Left ventricle myocardium inferior (tissue), 1 donor: ENCODE measurements around the gene MAPT. TPM values are rescaled to one million over a fixed set of nuclear protein-coding genes. Genes with fewer than 3 reads are reported as not detected.
"Not testable (repeated sequence)": the region's sequence is repeated elsewhere in the genome, so short reads cannot be mapped to it uniquely, and the experiment has no call there.

Source experiments
- DNase-seq: peaks from one replicate; pipeline ENCODE4 v3.0.0-alpha.2; 2020
- H3K27ac ChIP-seq: fragments of 200-600 bp; replicated peaks from 2 replicates; pipeline ENCODE4 v1.8.0; 2021
- H3K27me3 ChIP-seq: fragments of 200-600 bp; 2 replicates; pipeline ENCODE4 v1.8.0; 2021; ENCODE audit warnings: low read depth
- H3K36me3 ChIP-seq: fragments of 200-600 bp; 2 replicates; pipeline ENCODE4 v1.8.0; 2021
- H3K4me1 ChIP-seq: fragments of 200-600 bp; 2 replicates; pipeline ENCODE4 v1.8.0; 2021
- H3K4me3 ChIP-seq: fragments of 200-600 bp; 2 replicates; pipeline ENCODE4 v1.8.0; 2021; ENCODE audit warnings: mild to moderate bottlenecking, moderate library complexity
- H3K9me3 ChIP-seq: fragments of 200-600 bp; replicated peaks from 2 replicates; pipeline ENCODE4 v1.8.0; 2021
- intact Hi-C: fragments of 100-400 bp; cut with micrococcal nuclease; formaldehyde crosslinking; loops from one replicate; pipeline ENCODE4 v1.11.0; 2022
- total RNA-seq: library from RNA; stranded (reverse); fragmentation: NEBNext Ultra II Directional; extraction: Animal tissue kit (Norgen Biotek cat#: 25700); gene quantifications from one replicate; pipeline ENCODE4 v1.2.1, GENCODE V29; 2021
- TF ChIP-seq, protein P1 (sequence below): fragments of 200-600 bp; IDR thresholded peaks from 2 replicates; pipeline ENCODE4 v1.8.0; 2021; ENCODE audit warnings: antibody characterized with exemption, mild to moderate bottlenecking, borderline replicate concordance
- donor health status: DM: no; HTN: yes; CAD: no; lungs with severe emphysema.

Gene MAPT
- total RNA-seq, 1 donor from 2014 or later, result 28.6 TPM

DNA sequence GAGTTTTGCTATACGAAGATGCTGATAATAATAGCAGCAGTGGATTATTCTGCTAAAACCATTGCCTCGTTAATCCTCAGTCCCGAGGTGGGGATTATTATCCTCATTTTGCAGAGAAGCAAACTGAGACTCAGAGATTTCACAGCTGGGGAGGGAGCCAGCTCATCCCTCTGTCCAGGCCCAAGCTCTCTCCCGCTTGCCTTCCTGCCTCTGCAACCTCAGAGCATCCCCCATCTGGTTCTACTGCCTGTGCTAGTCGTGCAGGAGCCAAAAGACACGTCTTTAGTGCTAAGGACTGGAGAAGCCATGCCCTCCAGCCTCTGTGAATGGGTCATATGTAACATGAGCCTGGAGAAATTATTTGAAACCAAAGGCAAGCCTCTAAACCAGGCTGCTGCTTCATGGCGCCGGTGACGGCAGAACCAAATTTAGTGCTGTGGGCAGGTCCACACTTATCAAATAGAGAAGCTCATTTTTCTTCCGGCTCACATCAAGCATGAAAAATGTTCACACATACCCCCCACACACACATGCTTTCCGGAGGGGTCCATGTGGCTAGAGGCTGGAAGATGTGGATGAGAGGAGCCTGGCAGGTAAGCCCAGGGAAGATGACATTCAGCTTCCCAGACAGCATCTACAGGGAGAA, 13.5 kb downstream of the MAPT start:
- intact Hi-C loops, result no loop called here
- Histone ChIP-seq H3K27ac (no peak overlapping the region), H3K27me3 (no peaks in the 10 kb centered on the region), H3K4me1 (peaks cover 27% of the 10 kb centered on the region), H3K4me3 (no peak overlapping the region), H3K9me3 (peaks cover 10% of the 10 kb centered on the region), H3K36me3 (no peaks in the 10 kb centered on the region)
- TF ChIP-seq, protein P1, sequence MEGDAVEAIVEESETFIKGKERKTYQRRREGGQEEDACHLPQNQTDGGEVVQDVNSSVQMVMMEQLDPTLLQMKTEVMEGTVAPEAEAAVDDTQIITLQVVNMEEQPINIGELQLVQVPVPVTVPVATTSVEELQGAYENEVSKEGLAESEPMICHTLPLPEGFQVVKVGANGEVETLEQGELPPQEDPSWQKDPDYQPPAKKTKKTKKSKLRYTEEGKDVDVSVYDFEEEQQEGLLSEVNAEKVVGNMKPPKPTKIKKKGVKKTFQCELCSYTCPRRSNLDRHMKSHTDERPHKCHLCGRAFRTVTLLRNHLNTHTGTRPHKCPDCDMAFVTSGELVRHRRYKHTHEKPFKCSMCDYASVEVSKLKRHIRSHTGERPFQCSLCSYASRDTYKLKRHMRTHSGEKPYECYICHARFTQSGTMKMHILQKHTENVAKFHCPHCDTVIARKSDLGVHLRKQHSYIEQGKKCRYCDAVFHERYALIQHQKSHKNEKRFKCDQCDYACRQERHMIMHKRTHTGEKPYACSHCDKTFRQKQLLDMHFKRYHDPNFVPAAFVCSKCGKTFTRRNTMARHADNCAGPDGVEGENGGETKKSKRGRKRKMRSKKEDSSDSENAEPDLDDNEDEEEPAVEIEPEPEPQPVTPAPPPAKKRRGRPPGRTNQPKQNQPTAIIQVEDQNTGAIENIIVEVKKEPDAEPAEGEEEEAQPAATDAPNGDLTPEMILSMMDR, result no peak
- DNase-seq, result no peak

DNA sequence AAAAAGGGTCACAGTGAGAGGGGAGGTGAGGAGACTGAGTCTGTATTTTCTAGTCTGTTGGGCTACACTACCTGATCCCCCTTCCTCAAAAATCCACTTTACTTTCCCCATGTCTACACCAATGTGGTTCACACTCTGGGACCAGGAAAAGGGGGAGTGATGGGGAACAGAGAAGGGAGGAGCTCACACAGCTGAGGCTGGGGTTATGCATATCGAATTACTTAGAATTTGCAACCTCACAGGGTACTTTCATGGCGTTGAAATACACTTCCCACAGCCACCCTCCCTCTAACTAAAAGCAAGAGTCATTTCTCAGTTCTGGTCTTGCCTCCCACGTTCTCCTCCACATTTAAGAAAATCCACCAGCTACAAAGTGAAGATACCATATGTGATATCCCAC, 14.1 kb downstream of the MAPT start:
- Histone ChIP-seq H3K4me3 (no peak overlapping the region), H3K4me1 (peaks cover 21% of the 10 kb centered on the region), H3K27ac (no peak overlapping the region), H3K9me3 (peaks cover 13% of the 10 kb centered on the region), H3K27me3 (no peaks in the 10 kb centered on the region), H3K36me3 (no peaks in the 10 kb centered on the region)
- intact Hi-C loops, result no loop called here
- no peak for DNase-seq
- TF ChIP-seq, protein P1, result no peak

GRCh38 chr17:45908935-45909334, 14.6 kb downstream of the MAPT start:
- Histone ChIP-seq H3K4me1 (peaks cover 21% of the 10 kb centered on the region), H3K4me3 (no peak overlapping the region), H3K9me3 (peaks cover 13% of the 10 kb centered on the region), H3K36me3 (no peaks in the 10 kb centered on the region), H3K27ac (no peak overlapping the region), H3K27me3 (no peaks in the 10 kb centered on the region)
- intact Hi-C loops, result no loop called here
- DNase-seq, result no peak
- TF ChIP-seq, protein P1, result no peak

GRCh38 chr17:45910667-45911066, 16.3 kb downstream of the MAPT start:
- Histone ChIP-seq H3K4me3 (no peak overlapping the region), H3K27me3 (no peaks in the 10 kb centered on the region), H3K4me1 (peaks cover 7% of the 10 kb centered on the region), H3K36me3 (no peaks in the 10 kb centered on the region), H3K27ac (no peak overlapping the region), H3K9me3 (peaks cover 13% of the 10 kb centered on the region)
- no peak for DNase-seq
- TF ChIP-seq, protein P1, result no peak
- intact Hi-C loops, result no loop called here

GRCh38 chr17:45912319-45912718, 18.0 kb downstream of the MAPT start:
- Histone ChIP-seq H3K27ac (no peak overlapping the region), H3K36me3 (no peaks in the 10 kb centered on the region), H3K9me3 (peaks cover 13% of the 10 kb centered on the region), H3K27me3 (no peaks in the 10 kb centered on the region), H3K4me3 (no peak overlapping the region), H3K4me1 (no peaks in the 10 kb centered on the region)
- intact Hi-C loops, result no loop called here
- TF ChIP-seq, protein P1, result no peak
- no peak for DNase-seq

DNA sequence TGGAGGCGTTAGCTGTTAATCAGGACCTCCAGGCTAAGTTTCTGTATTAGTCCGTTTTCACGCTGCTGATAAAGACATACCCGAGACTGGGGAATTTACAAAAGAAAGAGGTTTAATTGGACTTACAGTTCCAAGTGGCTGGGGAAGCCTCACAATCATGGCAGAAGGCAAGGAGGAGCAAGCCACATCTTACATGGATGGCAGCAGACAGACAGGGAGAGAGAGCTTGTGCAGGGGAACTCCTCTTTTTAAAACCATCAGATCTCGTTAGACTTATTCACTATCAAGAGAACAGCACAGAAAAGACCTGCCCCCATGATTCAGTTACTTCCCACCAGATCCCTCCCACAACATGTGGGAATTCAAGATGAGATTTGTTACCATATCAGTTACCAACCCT, 18.7 kb downstream of the MAPT start:
- H3K36me3 ChIP-seq, H3K4me3 ChIP-seq, H3K4me1 ChIP-seq, H3K27me3 ChIP-seq, H3K27ac ChIP-seq, intact Hi-C loops, DNase-seq: not testable (repeated sequence)
- H3K9me3 ChIP-seq, result peaks cover 13% of the 10 kb centered on the region
